Activated T-cell treated with anti-CD3 and anti-CD28 coated beads for 48 hours (primary cell): Measurements from ENCODE around the gene PFN2.
"Not testable (repeated sequence)": the region's sequence is repeated elsewhere in the genome, so short reads cannot be mapped to it uniquely, and the experiment has no call there.

ENCODE experiments used
- DNase-seq: peaks from one replicate; pipeline ENCODE4 v3.0.0-alpha.2; 2020; ENCODE audit warnings: low read depth

Gene PFN2

DNA sequence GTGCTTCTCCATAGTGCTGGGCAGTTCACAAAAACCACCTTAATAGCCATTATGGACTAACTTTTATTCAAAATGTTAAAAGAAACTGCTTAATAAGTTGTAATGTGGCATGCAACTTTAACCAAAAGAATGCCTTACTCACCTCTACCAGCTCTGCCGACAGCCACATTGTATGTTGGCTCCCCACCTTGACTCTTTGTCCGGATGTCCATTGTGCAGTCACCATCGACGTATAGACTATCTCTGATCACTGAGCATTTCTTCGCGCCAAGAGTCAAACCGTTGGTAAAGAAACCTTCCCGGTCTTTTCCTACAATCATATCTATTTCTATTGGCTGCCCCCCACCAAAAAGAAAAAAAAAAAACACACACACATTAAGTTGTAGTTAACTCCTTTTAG, 2.5 kb downstream of the PFN2 start:
- DNase-seq, result no peak

DNA sequence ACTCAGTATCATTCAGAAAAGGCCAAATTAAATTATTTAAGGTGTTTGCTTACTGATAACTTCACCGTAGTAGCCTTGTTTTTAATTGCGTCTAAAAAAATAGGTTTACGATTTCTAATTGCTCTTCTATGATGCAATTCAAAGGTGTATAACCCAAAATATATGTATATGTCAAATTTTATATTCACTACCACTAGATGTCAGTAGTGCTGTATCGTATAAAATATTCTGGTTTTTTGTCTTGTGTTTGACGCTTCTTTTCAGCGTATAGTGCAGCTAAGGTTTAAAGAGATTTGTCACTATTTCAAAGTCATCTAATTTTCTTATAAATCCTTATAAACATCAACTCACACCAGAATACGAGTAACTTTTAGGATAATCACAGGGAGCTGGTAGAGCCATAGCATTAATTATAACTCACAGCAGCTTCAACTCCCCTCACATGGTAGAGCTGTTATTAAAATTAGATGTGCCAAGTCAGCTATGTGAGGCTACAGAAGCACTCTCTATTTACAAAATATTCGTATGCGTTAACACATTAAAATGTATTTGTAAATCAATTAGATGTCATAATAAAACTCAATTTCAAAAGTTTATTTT, 3.5 kb downstream of the PFN2 start:
- DNase-seq, result no peak

DNA sequence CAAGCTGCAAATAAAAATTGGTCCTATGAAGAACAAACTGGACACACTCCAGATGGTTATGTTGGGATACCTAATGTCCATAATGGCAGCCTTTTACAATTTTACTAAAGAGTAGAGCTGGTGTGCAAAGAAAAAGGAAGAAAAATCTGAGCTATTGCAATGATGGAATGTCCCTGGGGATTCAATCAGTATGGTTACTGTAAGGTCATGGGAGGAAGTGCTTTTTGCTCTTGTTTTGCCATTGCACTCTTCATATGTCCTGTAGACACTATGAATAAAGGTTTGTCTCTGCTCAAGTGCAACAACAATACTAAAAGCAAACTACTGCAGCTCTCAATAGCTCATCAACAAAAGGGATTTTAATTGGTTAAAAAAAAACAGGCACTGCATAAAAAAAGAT, 5.4 kb downstream of the PFN2 start:
- DNase-seq, result no peak

DNA sequence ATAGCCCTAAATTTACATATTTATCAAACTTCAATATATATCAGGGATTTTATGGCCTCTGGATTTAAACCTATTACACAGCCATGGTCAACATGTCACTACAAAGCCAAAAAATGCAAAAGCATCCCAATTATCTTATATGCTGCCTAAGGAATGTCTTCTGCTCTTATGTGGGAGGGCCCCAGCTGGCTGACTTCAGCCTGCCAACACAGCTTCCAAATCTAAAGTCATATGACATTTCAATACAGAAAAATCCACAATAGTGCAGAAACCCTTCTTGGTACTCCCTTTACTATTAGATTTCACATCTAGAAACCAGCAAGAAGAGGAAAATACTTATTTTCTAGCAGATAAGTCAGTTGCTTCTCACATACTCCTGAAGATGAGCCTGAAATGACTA, 6.4 kb downstream of the PFN2 start:
- no peak for DNase-seq

DNA sequence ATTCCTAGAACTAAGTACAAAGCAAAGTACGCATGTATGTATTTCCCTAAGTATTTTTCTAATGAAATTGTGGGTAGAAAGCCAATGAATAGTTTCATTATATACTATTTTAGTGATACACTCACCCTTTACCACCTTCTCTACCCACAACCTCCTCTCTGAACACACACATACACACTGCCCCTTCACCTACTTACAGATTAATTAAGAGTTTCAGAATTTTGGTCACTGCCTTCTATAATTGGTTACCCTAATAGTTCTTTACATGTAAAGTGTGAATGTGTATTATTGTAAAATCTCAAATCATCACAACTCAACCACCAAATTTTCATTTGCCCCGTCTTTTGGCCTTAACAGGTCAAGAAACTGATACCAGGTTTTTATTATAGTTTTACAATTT, 7.2 kb downstream of the PFN2 start:
- no peak for DNase-seq

DNA sequence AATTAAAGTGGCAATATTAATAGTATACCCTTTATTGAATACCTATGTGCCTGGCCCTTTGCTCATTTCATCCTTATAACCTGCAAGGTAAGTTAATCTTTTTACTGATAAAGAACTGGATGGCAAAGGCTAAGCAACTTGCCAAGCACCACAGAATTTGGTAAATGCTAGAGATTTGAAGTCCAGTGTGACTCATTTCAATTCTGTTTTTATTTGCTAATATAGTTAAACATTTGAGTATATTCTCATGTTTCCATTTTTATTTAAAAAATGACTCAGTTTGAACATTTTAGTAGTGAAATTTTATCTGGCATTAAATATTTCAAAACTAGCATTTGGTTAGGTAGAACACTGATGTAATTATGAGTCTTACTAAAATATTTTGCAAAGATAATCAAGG, 11.3 kb downstream of the PFN2 start:
- no peak for DNase-seq

GRCh38 chr3:149958171-149958796, 12.4 kb downstream of the PFN2 start:
- no peak for DNase-seq

DNA sequence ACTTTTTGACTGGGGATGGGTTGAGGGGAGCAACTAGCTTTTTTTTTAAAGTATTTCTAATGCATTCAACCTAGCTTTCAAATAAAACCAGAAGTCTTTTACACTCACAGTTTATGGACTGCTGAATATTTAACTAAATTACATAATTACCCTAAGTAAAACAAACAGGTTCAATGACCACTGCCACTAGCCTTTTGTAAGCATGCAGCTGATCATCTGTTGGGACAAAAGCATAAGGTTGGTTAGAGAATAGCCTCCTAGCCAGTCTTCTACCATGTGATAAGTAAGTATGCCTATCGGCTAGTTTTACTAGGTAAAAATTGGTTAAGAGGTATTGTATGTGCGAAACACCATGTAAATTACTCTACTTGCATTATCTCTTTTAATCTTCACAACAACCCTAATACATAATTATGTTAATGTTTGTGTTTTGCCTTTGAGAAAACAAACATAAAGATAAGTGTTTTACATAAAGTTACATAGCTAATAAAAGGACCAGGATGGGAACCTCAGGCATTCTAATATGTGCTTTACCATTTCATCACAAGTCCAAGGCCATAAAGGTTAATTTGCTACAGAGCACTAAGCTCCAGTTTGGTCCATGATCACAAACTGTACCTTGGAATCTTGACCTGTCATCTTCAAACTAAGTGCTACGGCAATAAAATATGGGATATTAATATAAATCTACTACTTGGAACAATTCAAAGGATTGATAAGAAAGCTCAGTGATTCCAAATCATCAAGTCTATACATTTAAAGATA, 13.2 kb downstream of the PFN2 start:
- DNase-seq, result no peak

DNA sequence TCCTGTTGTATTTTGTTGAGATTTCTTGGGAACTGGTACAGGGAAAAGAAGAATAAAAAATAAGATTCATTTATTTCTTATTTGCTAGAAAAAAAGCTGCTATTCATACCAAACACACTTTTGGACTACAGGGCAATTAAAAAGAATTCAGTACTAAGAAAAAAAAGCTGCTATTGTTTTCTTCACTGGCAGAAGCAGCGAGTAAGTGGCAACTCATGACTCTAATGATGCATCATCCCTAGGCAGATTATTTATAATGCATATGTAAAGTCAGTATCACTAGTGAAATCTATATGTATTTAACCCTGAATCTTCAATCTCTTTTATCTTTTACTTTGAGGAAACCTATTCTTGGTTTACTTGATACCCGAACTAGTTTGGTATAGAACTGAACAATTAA, 15.2 kb downstream of the PFN2 start:
- DNase-seq, result no peak

GRCh38 chr3:149954812-149955211, 15.9 kb downstream of the PFN2 start:
- DNase-seq, result no peak

GRCh38 chr3:149949181-149949580, 21.5 kb downstream of the PFN2 start:
- DNase-seq, result no peak

GRCh38 chr3:149947231-149947630, 23.5 kb downstream of the PFN2 start:
- no peak for DNase-seq

DNA sequence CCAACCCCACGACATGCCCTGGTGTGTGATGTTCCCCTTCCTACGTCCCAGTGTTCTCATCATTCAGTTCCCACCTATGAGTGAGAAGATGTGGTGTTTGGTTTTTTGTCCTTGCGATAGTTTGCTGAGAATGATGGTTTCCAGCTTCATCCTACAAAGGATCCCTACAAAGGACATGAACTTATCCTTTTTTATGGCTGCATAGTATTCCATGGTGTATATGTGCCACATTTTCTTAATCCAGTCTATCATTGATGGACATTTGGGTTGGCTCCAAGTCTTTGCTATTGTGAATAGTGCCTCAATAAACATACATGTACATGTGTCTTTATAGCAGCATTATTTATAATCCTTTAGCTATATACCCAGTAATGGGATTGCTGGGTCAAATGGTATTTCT, 26.7 kb downstream of the PFN2 start:
- DNase-seq, result not testable (repeated sequence)

- DNase-seq, result no peak
These were observed 28.3 kb downstream of the PFN2 start for GRCh38 chr3:149942409-149942808.

GRCh38 chr3:149941946-149942345, 28.7 kb downstream of the PFN2 start:
- no peak for DNase-seq

DNA sequence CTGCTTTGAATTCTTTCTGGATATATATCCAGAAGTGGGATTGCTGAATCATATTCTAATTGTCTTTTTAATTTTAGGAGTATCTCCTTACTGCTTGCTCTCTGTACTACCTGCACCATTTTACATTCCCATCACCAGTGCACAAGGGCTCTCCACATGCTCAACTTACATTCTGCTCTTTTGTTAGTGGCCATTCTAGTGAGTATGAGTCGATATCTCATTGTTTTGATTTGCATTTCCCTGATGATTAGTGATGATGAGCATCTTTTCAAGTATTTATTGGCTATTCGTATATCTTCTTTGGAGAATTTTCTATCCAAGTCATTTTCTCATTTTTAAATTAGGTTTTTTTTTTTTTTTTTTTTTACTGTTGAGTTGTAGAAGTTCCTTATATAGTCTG, 29.5 kb downstream of the PFN2 start:
- no peak for DNase-seq

GRCh38 chr3:149938392-149939055, 32.2 kb downstream of the PFN2 start:
- DNase-seq, result not testable (repeated sequence)

- DNase-seq, result peak; percentile 8
These were observed 33.9 kb downstream of the PFN2 start for GRCh38 chr3:149936812-149937230.

DNA sequence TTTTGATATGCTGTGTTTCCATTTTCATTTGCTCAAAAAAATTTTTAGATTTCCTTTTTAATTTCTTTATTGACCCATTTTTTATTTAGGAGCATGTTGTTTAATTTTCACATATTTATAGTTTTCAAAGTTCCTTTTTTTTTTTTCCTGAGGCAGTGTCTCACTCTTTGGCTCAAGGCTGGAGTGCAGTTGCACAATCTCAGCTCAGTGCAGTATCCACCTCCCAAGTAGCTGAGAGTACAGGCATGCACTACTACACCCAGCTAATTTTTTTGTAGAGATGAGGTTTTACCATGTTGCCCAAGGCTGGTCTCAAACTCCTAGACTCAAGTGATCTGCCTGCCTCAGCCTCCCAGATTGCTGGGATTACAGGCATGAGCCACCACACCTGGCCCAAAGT, 36.2 kb downstream of the PFN2 start:
- no peak for DNase-seq

- DNase-seq, result no peak
These were observed 36.8 kb downstream of the PFN2 start for GRCh38 chr3:149933858-149934257.

- DNase-seq, result no peak
These were observed 37.7 kb downstream of the PFN2 start for GRCh38 chr3:149933008-149933407.

- DNase-seq, result no peak
These were observed 50.6 kb downstream of the PFN2 start for GRCh38 chr3:149920119-149920518.

GRCh38 chr3:149919509-149919908, 51.2 kb downstream of the PFN2 start:
- DNase-seq, result no peak
